Smooth muscle cell (in vitro differentiated cells): ENCODE results near the gene PLEKHA1. TPM values are rescaled to one million over a fixed set of nuclear protein-coding genes. Genes with fewer than 3 reads are reported as not detected.

Experiments
- DNase-seq: peaks from one replicate; lab custom pipeline; 2025; ENCODE audit not compliant: unreplicated experiment; lab: John Stamatoyannopoulos, UW
- H2AFZ ChIP-seq: fragments of 200-600 bp; sonication (generic); 2 replicates; pipeline ENCODE4 v1.6.0; 2016; ENCODE audit warnings: antibody characterized with exemption, low read depth, mild to moderate bottlenecking
- H3F3A ChIP-seq: fragments of 200-600 bp; sonication (generic); 2 replicates; pipeline ENCODE4 v1.6.0; 2017; ENCODE audit warnings: antibody characterized with exemption, low read depth
- H3K27ac ChIP-seq: fragments of 200-600 bp; sonication (generic); 2 replicates; pipeline ENCODE4 v1.5.1; 2016; ENCODE audit warnings: low read depth, mild to moderate bottlenecking
- H3K27me3 ChIP-seq: fragments of 200-600 bp; sonication (generic); 2 replicates; pipeline ENCODE4 v1.6.1; 2016; ENCODE audit warnings: low read depth, mild to moderate bottlenecking
- H3K36me3 ChIP-seq: fragments of 200-600 bp; sonication (generic); 2 replicates; pipeline ENCODE4 v1.5.1; 2016; ENCODE audit warnings: low read depth
- H3K4me1 ChIP-seq: fragments of 200-600 bp; sonication (generic); 2 replicates; pipeline ENCODE4 v1.5.1; 2016; ENCODE audit warnings: low read depth
- H3K4me2 ChIP-seq: fragments of 200-600 bp; sonication (generic); 2 replicates; pipeline ENCODE4 v1.6.0; 2016; ENCODE audit warnings: mild to moderate bottlenecking
- H3K4me3 ChIP-seq: fragments of 200-600 bp; sonication (generic); 2 replicates; pipeline ENCODE4 v1.5.1; 2016; ENCODE audit warnings: mild to moderate bottlenecking
- H3K79me2 ChIP-seq: fragments of 200-600 bp; sonication (generic); 2 replicates; pipeline ENCODE4 v1.6.0; 2016; ENCODE audit warnings: low read depth, mild to moderate bottlenecking
- H3K9ac ChIP-seq: fragments of 200-600 bp; sonication (generic); 2 replicates; pipeline ENCODE4 v1.6.0; 2016; ENCODE audit warnings: low read depth
- H3K9me3 ChIP-seq: fragments of 200-600 bp; sonication (generic); replicated peaks from 2 replicates; pipeline ENCODE4 v1.5.1; 2016; ENCODE audit warnings: low read depth
- H4K20me1 ChIP-seq: fragments of 200-600 bp; sonication (generic); 2 replicates; pipeline ENCODE4 v1.6.0; 2016; ENCODE audit warnings: low read depth
- WGBS: methylation state at CpG from one replicate; pipeline ENCODE4 v1.1.7; 2016; ENCODE audit warnings: low lambda C conversion rate; 5-methylcytosine and 5-hydroxymethylcytosine counted together
- polyA plus RNA-seq: library from polyadenylated mRNA; unstranded; fragments of >200 nt; fragmentation: Nextera tagmentation; extraction: Ambion mirVana; gene quantifications from 2 replicates; pipeline ENCODE4 v1.2.1, GENCODE V29; 2016
- total RNA-seq: library from RNA; depleted of rRNA; stranded (reverse); fragments of >200 nt; gene quantifications from 2 replicates; pipeline ENCODE4 v1.2.3, GENCODE V29; 2014
- TF ChIP-seq, protein P1 (sequence below): fragments of 200-600 bp; sonication (generic); IDR thresholded peaks from 2 replicates; pipeline ENCODE4 v1.5.1; 2017; ENCODE audit warnings: borderline replicate concordance, mild to moderate bottlenecking, antibody characterized with exemption; ENCODE audit not compliant: insufficient read depth, poor library complexity, severe bottlenecking

The PLEKHA1 gene
- total and polyA plus RNA-seq, 2 experiments from 2014 or later, result 22.7 to 24.6 TPM

DNA sequence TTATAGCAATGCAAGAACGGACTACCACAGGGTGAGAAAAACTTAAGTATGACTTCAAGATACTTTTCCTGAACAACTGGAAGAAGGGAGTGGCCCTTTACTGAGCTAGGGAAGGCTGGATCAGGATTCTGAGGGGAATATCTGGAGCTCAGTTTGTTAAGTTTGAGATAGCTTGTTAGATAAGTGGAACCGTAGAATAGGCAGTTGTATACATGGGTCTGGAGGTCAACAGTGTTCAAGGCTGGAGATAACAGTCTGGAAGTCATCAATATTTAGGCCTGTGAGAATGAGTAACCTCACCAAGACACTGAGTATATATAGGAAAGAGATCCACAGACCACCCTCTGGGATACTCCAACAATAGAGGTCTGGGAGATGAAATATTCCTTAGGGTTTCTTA is 7.2 kb downstream of the PLEKHA1 start:
- no peak for DNase-seq
- no peaks in the 10 kb centered on the region for H3F3A ChIP-seq
- H3K9ac ChIP-seq, result no peak overlapping the region
- H3K27me3 ChIP-seq, result no peaks in the 10 kb centered on the region
- H3K4me2 ChIP-seq, result no peak overlapping the region
- H3K4me3 ChIP-seq, result no peak overlapping the region
- 67% methylated on average over 2 of the region's 2 CpGs for WGBS
- TF ChIP-seq, protein P1, sequence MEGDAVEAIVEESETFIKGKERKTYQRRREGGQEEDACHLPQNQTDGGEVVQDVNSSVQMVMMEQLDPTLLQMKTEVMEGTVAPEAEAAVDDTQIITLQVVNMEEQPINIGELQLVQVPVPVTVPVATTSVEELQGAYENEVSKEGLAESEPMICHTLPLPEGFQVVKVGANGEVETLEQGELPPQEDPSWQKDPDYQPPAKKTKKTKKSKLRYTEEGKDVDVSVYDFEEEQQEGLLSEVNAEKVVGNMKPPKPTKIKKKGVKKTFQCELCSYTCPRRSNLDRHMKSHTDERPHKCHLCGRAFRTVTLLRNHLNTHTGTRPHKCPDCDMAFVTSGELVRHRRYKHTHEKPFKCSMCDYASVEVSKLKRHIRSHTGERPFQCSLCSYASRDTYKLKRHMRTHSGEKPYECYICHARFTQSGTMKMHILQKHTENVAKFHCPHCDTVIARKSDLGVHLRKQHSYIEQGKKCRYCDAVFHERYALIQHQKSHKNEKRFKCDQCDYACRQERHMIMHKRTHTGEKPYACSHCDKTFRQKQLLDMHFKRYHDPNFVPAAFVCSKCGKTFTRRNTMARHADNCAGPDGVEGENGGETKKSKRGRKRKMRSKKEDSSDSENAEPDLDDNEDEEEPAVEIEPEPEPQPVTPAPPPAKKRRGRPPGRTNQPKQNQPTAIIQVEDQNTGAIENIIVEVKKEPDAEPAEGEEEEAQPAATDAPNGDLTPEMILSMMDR, result no peak
- H3K4me1 ChIP-seq, result peaks cover 4% of the 10 kb centered on the region
- H3K79me2 ChIP-seq, result peaks cover 74% of the 10 kb centered on the region
- H3K36me3 ChIP-seq, result no peaks in the 10 kb centered on the region
- H3K9me3 ChIP-seq, result no peaks in the 10 kb centered on the region
- peaks cover 68% of the 10 kb centered on the region for H4K20me1 ChIP-seq
- H3K27ac ChIP-seq, result no peak overlapping the region
- no peak overlapping the region for H2AFZ ChIP-seq

DNA sequence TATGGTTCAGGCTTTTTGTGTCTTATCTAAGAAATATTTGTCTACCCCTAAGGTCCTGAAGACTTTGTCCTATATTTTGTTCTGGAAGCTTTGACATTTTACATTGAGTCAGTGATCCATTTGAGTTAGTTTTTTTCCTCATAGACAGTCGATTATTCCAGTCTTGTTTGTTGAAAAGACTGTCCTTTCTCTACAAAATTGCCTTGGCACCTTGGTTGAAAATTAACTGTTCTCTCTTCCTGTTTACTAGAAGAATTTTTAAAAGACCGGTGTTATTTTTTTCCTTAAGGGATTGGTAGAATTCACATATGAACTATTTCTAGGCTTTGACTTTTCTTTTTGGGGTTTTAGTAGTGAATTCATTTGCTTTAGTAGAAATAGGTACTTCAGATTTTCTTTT is 12.0 kb downstream of the PLEKHA1 start:
- no peak for DNase-seq
- Histone ChIP-seq H3K27me3 (no peaks in the 10 kb centered on the region), H3K27ac (no peak overlapping the region), H4K20me1 (peaks cover 52% of the 10 kb centered on the region), H3K79me2 (peaks cover 65% of the 10 kb centered on the region), H2AFZ (no peak overlapping the region), H3K4me2 (no peak overlapping the region), H3K4me3 (no peak overlapping the region), H3K4me1 (no peaks in the 10 kb centered on the region), H3F3A (no peaks in the 10 kb centered on the region), H3K36me3 (no peaks in the 10 kb centered on the region), H3K9me3 (no peaks in the 10 kb centered on the region), H3K9ac (no peak overlapping the region)
- TF ChIP-seq, protein P1, result no peak
- 100% methylated on average over 2 of the region's 2 CpGs for WGBS

- H4K20me1 ChIP-seq, result peaks cover 51% of the 10 kb centered on the region
- H3K79me2 ChIP-seq, result peaks cover 64% of the 10 kb centered on the region
Observed at GRCh38 chr10:122387572-122387971, 13.1 kb downstream of the PLEKHA1 start.

More at GRCh38 chr10:122387572-122387971, 13.1 kb downstream of the PLEKHA1 start:
- Histone ChIP-seq H3K27ac (no peak overlapping the region), H2AFZ (no peak overlapping the region), H3F3A (no peaks in the 10 kb centered on the region), H3K36me3 (no peaks in the 10 kb centered on the region), H3K4me3 (no peak overlapping the region), H3K4me1 (no peaks in the 10 kb centered on the region), H3K9ac (no peak overlapping the region), H3K9me3 (no peaks in the 10 kb centered on the region), H3K4me2 (no peak overlapping the region), H3K27me3 (no peaks in the 10 kb centered on the region)
- WGBS, result 100% methylated on average over 2 of the region's 2 CpGs
- DNase-seq, result no peak
- TF ChIP-seq, protein P1, result no peak
